Left ventricle myocardium inferior (tissue), 1 donor: ENCODE data around the gene COL23A1. TPM values are rescaled to one million over a fixed set of nuclear protein-coding genes. Genes with fewer than 3 reads are reported as not detected.

ENCODE experiments used
- DNase-seq: peaks from one replicate; pipeline ENCODE4 v3.0.0-alpha.2; 2020
- H3K27ac ChIP-seq: fragments of 200-600 bp; replicated peaks from 2 replicates; pipeline ENCODE4 v1.8.0; 2021
- H3K27me3 ChIP-seq: fragments of 200-600 bp; 2 replicates; pipeline ENCODE4 v1.8.0; 2021; ENCODE audit warnings: low read depth
- H3K36me3 ChIP-seq: fragments of 200-600 bp; 2 replicates; pipeline ENCODE4 v1.8.0; 2021
- H3K4me1 ChIP-seq: fragments of 200-600 bp; 2 replicates; pipeline ENCODE4 v1.8.0; 2021
- H3K4me3 ChIP-seq: fragments of 200-600 bp; 2 replicates; pipeline ENCODE4 v1.8.0; 2021; ENCODE audit warnings: mild to moderate bottlenecking, moderate library complexity
- H3K9me3 ChIP-seq: fragments of 200-600 bp; replicated peaks from 2 replicates; pipeline ENCODE4 v1.8.0; 2021
- intact Hi-C: fragments of 100-400 bp; cut with micrococcal nuclease; formaldehyde crosslinking; loops from one replicate; pipeline ENCODE4 v1.11.0; 2022
- total RNA-seq: library from RNA; stranded (reverse); fragmentation: NEBNext Ultra II Directional; extraction: Animal tissue kit (Norgen Biotek cat#: 25700); gene quantifications from one replicate; pipeline ENCODE4 v1.2.1, GENCODE V29; 2021
- TF ChIP-seq, protein P1 (sequence below): fragments of 200-600 bp; IDR thresholded peaks from 2 replicates; pipeline ENCODE4 v1.8.0; 2021; ENCODE audit warnings: antibody characterized with exemption, mild to moderate bottlenecking, borderline replicate concordance
- donor health status: DM: no; HTN: yes; CAD: no; lungs with severe emphysema.

COL23A1 gene
- total RNA-seq, 1 donor from 2014 or later, result 27.4 TPM

- TF ChIP-seq, protein P1, sequence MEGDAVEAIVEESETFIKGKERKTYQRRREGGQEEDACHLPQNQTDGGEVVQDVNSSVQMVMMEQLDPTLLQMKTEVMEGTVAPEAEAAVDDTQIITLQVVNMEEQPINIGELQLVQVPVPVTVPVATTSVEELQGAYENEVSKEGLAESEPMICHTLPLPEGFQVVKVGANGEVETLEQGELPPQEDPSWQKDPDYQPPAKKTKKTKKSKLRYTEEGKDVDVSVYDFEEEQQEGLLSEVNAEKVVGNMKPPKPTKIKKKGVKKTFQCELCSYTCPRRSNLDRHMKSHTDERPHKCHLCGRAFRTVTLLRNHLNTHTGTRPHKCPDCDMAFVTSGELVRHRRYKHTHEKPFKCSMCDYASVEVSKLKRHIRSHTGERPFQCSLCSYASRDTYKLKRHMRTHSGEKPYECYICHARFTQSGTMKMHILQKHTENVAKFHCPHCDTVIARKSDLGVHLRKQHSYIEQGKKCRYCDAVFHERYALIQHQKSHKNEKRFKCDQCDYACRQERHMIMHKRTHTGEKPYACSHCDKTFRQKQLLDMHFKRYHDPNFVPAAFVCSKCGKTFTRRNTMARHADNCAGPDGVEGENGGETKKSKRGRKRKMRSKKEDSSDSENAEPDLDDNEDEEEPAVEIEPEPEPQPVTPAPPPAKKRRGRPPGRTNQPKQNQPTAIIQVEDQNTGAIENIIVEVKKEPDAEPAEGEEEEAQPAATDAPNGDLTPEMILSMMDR, result no peak
Measured at GRCh38 chr5:178209334-178210072, 380.7 kb downstream of the COL23A1 start.

DNA sequence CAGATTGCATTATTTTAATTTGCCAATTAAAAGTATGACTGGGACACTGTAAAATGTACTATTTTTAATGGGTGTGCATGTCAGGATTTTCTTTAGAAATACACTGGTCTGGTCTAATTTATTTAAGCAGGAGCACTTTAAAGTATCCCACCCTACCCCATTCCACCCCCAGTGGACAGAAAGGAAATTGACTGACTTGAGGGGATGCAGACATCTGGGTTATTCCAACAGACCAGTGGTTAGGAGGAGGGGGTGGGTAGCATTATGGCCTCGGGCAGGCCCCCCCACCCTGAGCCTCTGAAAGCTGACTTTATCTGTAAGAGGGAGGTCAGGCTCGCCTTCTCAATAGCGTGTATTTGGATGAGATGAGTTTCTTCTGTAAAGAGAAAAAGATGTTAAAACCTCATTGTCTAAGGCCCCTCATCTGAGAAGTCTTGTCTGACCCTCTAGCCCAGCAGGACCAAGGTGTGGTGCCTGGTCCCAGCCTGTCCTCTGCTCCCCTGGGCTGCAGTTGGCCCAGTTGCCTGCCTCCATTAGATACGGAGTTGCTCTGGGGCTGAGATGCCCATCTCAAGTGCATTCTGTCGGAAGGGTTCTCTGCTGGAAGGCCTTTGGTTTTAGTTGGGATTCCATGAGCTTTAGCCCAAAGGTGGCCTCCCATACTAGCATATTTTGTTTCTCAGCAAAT, 381.5 kb downstream of the COL23A1 start:
- Histone ChIP-seq H3K36me3 (peaks cover 75% of the 10 kb centered on the region), H3K27me3 (no peaks in the 10 kb centered on the region), H3K4me1 (peaks cover 52% of the 10 kb centered on the region), H3K27ac (no peak overlapping the region), H3K4me3 (no peak overlapping the region), H3K9me3 (no peaks in the 10 kb centered on the region)
- TF ChIP-seq, protein P1, result no peak
- intact Hi-C loops, result no loop called here
- DNase-seq, result no peak

More at GRCh38 chr5:178209334-178210072, 380.7 kb downstream of the COL23A1 start:
- Histone ChIP-seq H3K36me3 (peaks cover 83% of the 10 kb centered on the region), H3K27me3 (no peaks in the 10 kb centered on the region), H3K4me3 (no peak overlapping the region), H3K27ac (no peak overlapping the region), H3K4me1 (peaks cover 47% of the 10 kb centered on the region), H3K9me3 (no peaks in the 10 kb centered on the region)
- DNase-seq, result no peak
- intact Hi-C loops, result no loop called here

GRCh38 chr5:178207917-178208280, 382.3 kb downstream of the COL23A1 start:
- Histone ChIP-seq H3K27me3 (no peaks in the 10 kb centered on the region), H3K9me3 (no peaks in the 10 kb centered on the region), H3K36me3 (peaks cover 67% of the 10 kb centered on the region), H3K4me3 (no peak overlapping the region), H3K4me1 (peaks cover 47% of the 10 kb centered on the region), H3K27ac (no peak overlapping the region)
- TF ChIP-seq, protein P1, result no peak
- intact Hi-C loops, result no loop called here
- no peak for DNase-seq

DNA sequence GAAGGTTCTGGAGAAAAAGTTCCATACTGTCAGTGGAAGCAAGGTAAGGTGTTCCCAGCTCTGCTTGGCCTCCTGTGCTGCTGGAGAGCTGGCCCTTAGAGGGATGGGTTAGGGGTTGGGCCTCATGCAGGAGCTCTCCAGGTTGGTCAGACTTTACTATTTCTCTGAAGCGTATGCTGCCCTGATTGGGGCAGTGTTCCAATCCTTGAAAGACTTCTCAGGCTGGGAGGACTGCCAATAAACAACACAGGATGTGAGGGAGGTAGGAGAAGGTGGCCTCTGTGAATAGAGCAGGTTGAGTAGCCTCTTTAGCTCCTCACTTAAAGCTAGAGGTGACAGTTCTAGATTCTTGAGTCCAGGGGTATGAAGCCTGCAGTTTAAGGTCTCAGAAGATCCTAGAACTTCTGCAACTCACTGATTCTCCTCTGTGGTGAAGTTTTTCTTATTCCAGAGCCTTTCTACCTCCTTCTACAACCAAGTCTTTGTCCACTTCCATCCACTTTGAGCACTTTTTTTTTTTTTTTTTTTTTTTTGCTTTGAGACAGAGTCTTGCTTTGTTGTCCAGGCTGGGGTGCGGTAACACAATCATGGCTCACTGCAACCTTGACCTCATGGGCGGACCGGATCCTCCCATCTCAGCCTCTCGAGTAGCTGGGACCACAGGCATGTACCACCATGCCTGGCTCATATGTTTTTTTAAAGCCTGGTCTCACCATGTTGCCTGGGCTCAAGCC, 382.8 kb downstream of the COL23A1 start:
- Histone ChIP-seq H3K27ac (peak overlapping the region; percentile 96), H3K27me3 (no peaks in the 10 kb centered on the region), H3K4me3 (no peak overlapping the region), H3K4me1 (peaks cover 43% of the 10 kb centered on the region), H3K9me3 (no peaks in the 10 kb centered on the region), H3K36me3 (peaks cover 62% of the 10 kb centered on the region)
- DNase-seq, result no peak
- intact Hi-C loops, result no loop called here
- TF ChIP-seq, protein P1, result no peak
